ENCODE measurements around the gene ADARB1.

Gene ADARB1

GRCh38 chr21:45118099-45118498 is 43.7 kb downstream of the ADARB1 start:
- no peak for TF ChIP-seq CTCF (IDR thresholded peaks at IDR 0.05; ENCODE audit: borderline replicate concordance, insufficient read depth, low read depth, low read length)

GRCh38 chr21:45119812-45120211 is 45.4 kb downstream of the ADARB1 start:
- no peak overlapping the region for H3K4me3 ChIP-seq (ENCODE audit: low read depth, low read length)
- no peak for TF ChIP-seq CTCF (IDR thresholded peaks at IDR 0.05; ENCODE audit: borderline replicate concordance, insufficient read depth, low read depth, low read length)

More at GRCh38 chr21:45118099-45118498, 43.7 kb downstream of the ADARB1 start:
- H3K4me3 ChIP-seq (ENCODE audit: low read depth, low read length) = no peak overlapping the region

- H3K4me3 ChIP-seq (ENCODE audit: low read depth, low read length) = no peak overlapping the region
- TF ChIP-seq CTCF (IDR thresholded peaks at IDR 0.05; ENCODE audit: borderline replicate concordance, insufficient read depth, low read depth, low read length) = no peak
Observed at GRCh38 chr21:45120975-45121374, 46.6 kb downstream of the ADARB1 start.

- no peak for TF ChIP-seq CTCF (IDR thresholded peaks at IDR 0.05; ENCODE audit: borderline replicate concordance, insufficient read depth, low read depth, low read length)
- no peak overlapping the region for H3K4me3 ChIP-seq (ENCODE audit: low read depth, low read length)
Observed at GRCh38 chr21:45122030-45122429, 47.6 kb downstream of the ADARB1 start.

- TF ChIP-seq CTCF (IDR thresholded peaks at IDR 0.05; ENCODE audit: borderline replicate concordance, insufficient read depth, low read depth, low read length) = no peak
- no peak overlapping the region for H3K4me3 ChIP-seq (ENCODE audit: low read depth, low read length)
Observed at GRCh38 chr21:45122432-45123132, 48.2 kb downstream of the ADARB1 start.

- no peak overlapping the region for H3K4me3 ChIP-seq (ENCODE audit: low read depth, low read length)
- TF ChIP-seq CTCF (IDR thresholded peaks at IDR 0.05; ENCODE audit: borderline replicate concordance, insufficient read depth, low read depth, low read length) = no peak
Observed at GRCh38 chr21:45123440-45123839, 49.1 kb downstream of the ADARB1 start.

GRCh38 chr21:45124596-45124995 is 50.2 kb downstream of the ADARB1 start:
- TF ChIP-seq CTCF (IDR thresholded peaks at IDR 0.05; ENCODE audit: borderline replicate concordance, insufficient read depth, low read depth, low read length) = no peak
- H3K4me3 ChIP-seq (ENCODE audit: low read depth, low read length) = no peak overlapping the region

Measured in GM12875 (cell line).